RWPE2 (cell line): ENCODE measurements around the gene LRP8.

Source experiments
- ATAC-seq: fragments of 200-7000 bp; cut with Tn5 transposase; 3 replicates; pipeline ENCODE4 v1.9.1; 2021; ENCODE audit warnings: low read depth
- DNase-seq: peaks from one replicate; pipeline ENCODE4 v3.0.0-alpha.2; 2020; ENCODE audit warnings: low spot score
- H3K27ac ChIP-seq: fragments of 450-650 bp; 2 replicates; pipeline ENCODE4 v1.5.1; 2017; ENCODE audit warnings: mild to moderate bottlenecking; ENCODE audit not compliant: poor library complexity, severe bottlenecking
- H3K27me3 ChIP-seq: fragments of 250-450 bp; sonication (Bioruptor Pico); 2 replicates; pipeline ENCODE4 v1.5.1; 2021; ENCODE audit warnings: mild to moderate bottlenecking, moderate library complexity; ENCODE audit not compliant: insufficient read depth, poor library complexity, severe bottlenecking
- H3K36me3 ChIP-seq: fragments of 250-450 bp; sonication (Bioruptor Pico); 2 replicates; pipeline ENCODE4 v1.5.1; 2020; ENCODE audit warnings: low read depth, mild to moderate bottlenecking, moderate library complexity
- H3K4me1 ChIP-seq: fragments of 250-450 bp; sonication (Bioruptor Pico); 2 replicates; pipeline ENCODE4 v1.5.1; 2021; ENCODE audit warnings: mild to moderate bottlenecking, moderate library complexity; ENCODE audit not compliant: insufficient read depth, poor library complexity, severe bottlenecking
- H3K4me3 ChIP-seq: fragments of 250-450 bp; sonication (Bioruptor Pico); 2 replicates; pipeline ENCODE4 v1.5.1; 2021; ENCODE audit warnings: mild to moderate bottlenecking, moderate library complexity; ENCODE audit not compliant: severe bottlenecking
- H3K9me3 ChIP-seq: fragments of 250-450 bp; sonication (Bioruptor Pico); 2 replicates; pipeline ENCODE4 v1.5.1; 2021; ENCODE audit warnings: mild to moderate bottlenecking, moderate library complexity; ENCODE audit not compliant: severe bottlenecking
- CTCF ChIP-seq: fragments of 450-650 bp; IDR thresholded peaks from one replicate; pipeline ENCODE4 v1.5.1; 2017; ENCODE audit warnings: mild to moderate bottlenecking, moderate library complexity; ENCODE audit not compliant: poor library complexity, severe bottlenecking

LRP8 gene

DNA sequence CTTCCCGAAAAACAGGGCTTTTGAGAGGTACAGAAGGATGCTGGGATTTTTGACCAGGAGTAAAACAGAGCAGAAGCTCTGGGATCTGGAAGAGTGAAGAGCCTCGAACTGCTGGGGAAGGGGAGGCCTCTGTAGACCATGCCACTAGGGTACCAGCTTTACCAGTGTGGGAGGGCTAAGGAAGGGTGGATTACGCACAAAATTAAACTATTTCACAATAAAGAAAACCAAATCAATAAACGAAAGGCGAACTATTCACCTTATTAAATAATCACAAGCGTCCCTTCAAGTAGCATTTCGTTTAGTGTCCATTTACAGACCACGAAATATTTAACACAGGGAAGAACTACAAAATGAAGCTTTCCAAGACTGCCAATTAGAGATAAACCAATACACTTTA is 108.2 kb downstream of the LRP8 start:
- no peak for DNase-seq
- H3K36me3 ChIP-seq: peaks cover 21% of the 10 kb centered on the region
- H3K4me3 ChIP-seq: peak overlapping the region; percentile 78
- TF ChIP-seq CTCF: no peak
- peaks cover 4% of the 10 kb centered on the region for H3K4me1 ChIP-seq
- H3K9me3 ChIP-seq: no peaks in the 10 kb centered on the region
- no peaks in the 10 kb centered on the region for H3K27me3 ChIP-seq
- ATAC-seq: no peak
- peak overlapping the region; percentile 60 for H3K27ac ChIP-seq

DNA sequence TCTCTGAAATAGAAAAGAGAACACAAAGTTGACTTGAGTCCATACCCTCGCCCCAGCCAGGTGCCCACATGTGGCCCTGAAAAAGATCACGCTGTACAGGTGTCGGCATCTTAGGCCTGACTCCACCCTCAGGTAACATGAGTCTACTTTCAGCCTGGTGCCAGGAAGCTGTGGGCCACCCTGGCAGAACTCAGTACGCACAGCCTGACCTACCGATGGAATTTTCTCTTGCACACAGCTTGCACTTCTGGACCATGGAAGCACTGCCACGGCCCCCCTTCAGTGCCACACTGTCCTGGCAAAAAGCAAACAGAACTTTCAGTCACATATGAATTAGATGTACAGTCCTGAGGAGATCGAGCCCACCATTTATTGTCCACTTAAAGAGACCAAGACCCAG is 109.7 kb downstream of the LRP8 start:
- DNase-seq (no peak), ATAC-seq (no peak)
- peaks cover 36% of the 10 kb centered on the region for H3K36me3 ChIP-seq
- no peak for TF ChIP-seq CTCF
- H3K4me1 ChIP-seq: peaks cover 4% of the 10 kb centered on the region
- no peak overlapping the region for H3K27ac ChIP-seq
- H3K27me3 ChIP-seq: no peaks in the 10 kb centered on the region
- no peaks in the 10 kb centered on the region for H3K9me3 ChIP-seq
- H3K4me3 ChIP-seq: no peak overlapping the region

GRCh38 chr1:53214376-53214940 is 113.4 kb downstream of the LRP8 start:
- no peak overlapping the region for H3K27ac ChIP-seq
- DNase-seq (no peak), ATAC-seq (no peak)
- no peaks in the 10 kb centered on the region for H3K9me3 ChIP-seq
- H3K4me3 ChIP-seq: no peak overlapping the region
- peaks cover 56% of the 10 kb centered on the region for H3K36me3 ChIP-seq
- H3K4me1 ChIP-seq: no peaks in the 10 kb centered on the region
- TF ChIP-seq CTCF: no peak
- H3K27me3 ChIP-seq: no peaks in the 10 kb centered on the region

DNA sequence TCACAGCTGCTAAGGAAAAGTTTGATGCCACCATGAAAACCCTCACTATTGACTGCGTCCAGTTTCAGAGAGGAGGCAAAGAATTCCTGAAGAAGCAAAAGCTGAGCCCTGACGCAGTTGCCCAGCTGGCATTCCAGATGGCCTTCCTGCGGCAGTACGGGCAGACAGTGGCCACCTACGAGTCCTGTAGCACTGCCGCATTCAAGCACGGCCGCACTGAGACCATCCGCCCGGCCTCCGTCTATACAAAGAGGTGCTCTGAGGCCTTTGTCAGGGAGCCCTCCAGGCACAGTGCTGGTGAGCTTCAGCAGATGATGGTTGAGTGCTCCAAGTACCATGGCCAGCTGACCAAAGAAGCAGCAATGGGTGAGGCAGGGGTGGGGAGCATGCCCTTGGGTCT is 116.9 kb downstream of the LRP8 start:
- Histone ChIP-seq H3K9me3 (no peaks in the 10 kb centered on the region), H3K4me1 (no peaks in the 10 kb centered on the region), H3K27ac (no peak overlapping the region), H3K27me3 (no peaks in the 10 kb centered on the region), H3K4me3 (no peak overlapping the region), H3K36me3 (peaks cover 66% of the 10 kb centered on the region)
- no peak for TF ChIP-seq CTCF
- no peak for ATAC-seq
- no peak for DNase-seq

DNA sequence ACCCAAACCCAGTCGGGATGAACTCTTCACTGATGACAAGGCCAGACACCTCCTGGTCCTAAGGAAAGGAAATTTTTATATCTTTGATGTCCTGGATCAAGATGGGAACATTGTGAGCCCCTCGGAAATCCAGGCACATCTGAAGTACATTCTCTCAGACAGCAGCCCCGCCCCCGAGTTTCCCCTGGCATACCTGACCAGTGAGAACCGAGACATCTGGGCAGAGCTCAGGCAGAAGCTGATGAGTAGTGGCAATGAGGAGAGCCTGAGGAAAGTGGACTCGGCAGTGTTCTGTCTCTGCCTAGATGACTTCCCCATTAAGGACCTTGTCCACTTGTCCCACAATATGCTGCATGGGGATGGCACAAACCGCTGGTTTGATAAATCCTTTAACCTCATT is 117.5 kb downstream of the LRP8 start:
- TF ChIP-seq CTCF: no peak
- Histone ChIP-seq H3K4me1 (no peaks in the 10 kb centered on the region), H3K4me3 (no peak overlapping the region), H3K27ac (no peak overlapping the region), H3K27me3 (no peaks in the 10 kb centered on the region), H3K9me3 (no peaks in the 10 kb centered on the region), H3K36me3 (peaks cover 70% of the 10 kb centered on the region)
- no peak for ATAC-seq
- DNase-seq: no peak
